IMR-90 (cell line): ENCODE results near the gene CAMTA1. TPM values are rescaled to one million over a fixed set of nuclear protein-coding genes. Genes with fewer than 3 reads are reported as not detected.

Source experiments
- ATAC-seq: fragments of 200-7000 bp; cut with Tn5 transposase; 2 replicates; pipeline ENCODE4 v1.9.1; 2020; ENCODE audit warnings: low read depth, mild to moderate bottlenecking, moderate library complexity
- BruUV-seq: library from RNA; stranded (reverse); fragments of 400-500 nt; replicated peaks from 2 replicates; lab custom pipeline; 2021; lab: Mats Ljungman, UMichigan
- CTCF ChIA-PET: fragments of 300-600 bp; formaldehyde crosslinking; extraction: SDS; loops from one replicate; lab custom pipeline; 2021; ENCODE audit warnings: antibody characterized with exemption; lab: Yijun Ruan, JAX
- POLR2A ChIA-PET: fragments of 300-600 bp; sonication (Branson Sonifier 250); formaldehyde crosslinking; loops from one replicate; lab custom pipeline; 2022; ENCODE audit warnings: antibody characterized with exemption; ENCODE audit not compliant: unreplicated experiment; lab: Charles Lee
- DNase-seq: peaks from one replicate; pipeline ENCODE4 v3.0.0; 2013
- H2AFZ ChIP-seq: replicated peaks from 2 replicates; pipeline ENCODE3; 2013; ENCODE audit warnings: low read length, mild to moderate bottlenecking; ENCODE audit not compliant: poor library complexity
- H2AK5ac ChIP-seq: 2 replicates; pipeline ENCODE4 v1.6.1; 2013; ENCODE audit warnings: low read depth, low read length, inconsistent platforms
- H2AK9ac ChIP-seq: replicated peaks from 2 replicates; pipeline ENCODE3; 2013; ENCODE audit warnings: mild to moderate bottlenecking, low read depth, low read length, moderate library complexity; ENCODE audit not compliant: poor library complexity
- H2BK120ac ChIP-seq: 2 replicates; pipeline ENCODE4 v1.6.1; 2013; ENCODE audit warnings: low read depth, low read length, inconsistent platforms
- H2BK15ac ChIP-seq: 3 replicates; pipeline ENCODE4 v1.6.1; 2013; ENCODE audit warnings: low read depth, low read length, inconsistent platforms
- H2BK20ac ChIP-seq: 2 replicates; pipeline ENCODE4 v1.6.1; 2013; ENCODE audit warnings: low read depth, mild to moderate bottlenecking, inconsistent platforms, low read length, moderate library complexity
- H2BK5ac ChIP-seq: 2 replicates; pipeline ENCODE4 v1.6.1; 2013; ENCODE audit warnings: mild to moderate bottlenecking, low read depth, low read length, inconsistent platforms; ENCODE audit not compliant: poor library complexity, severe bottlenecking
- H3K14ac ChIP-seq: replicated peaks from 2 replicates; pipeline ENCODE4 v1.6.1; 2013; ENCODE audit warnings: low read depth, low read length, inconsistent platforms
- H3K18ac ChIP-seq: 2 replicates; pipeline ENCODE4 v1.6.1; 2013; ENCODE audit warnings: low read depth, low read length, control low read depth
- H3K23ac ChIP-seq: 2 replicates; pipeline ENCODE4 v1.6.1; 2013; ENCODE audit warnings: low read depth, low read length, inconsistent platforms
- H3K27ac ChIP-seq: 2 replicates; pipeline ENCODE4 v1.5.1; 2013; ENCODE audit warnings: mild to moderate bottlenecking, control low read depth, low read length; ENCODE audit not compliant: insufficient read depth
- H3K27me3 ChIP-seq: 2 replicates; pipeline ENCODE4 v1.6.1; 2013; ENCODE audit warnings: low read length; ENCODE audit not compliant: control insufficient read depth, insufficient read depth
- H3K36me3 ChIP-seq: 2 replicates; pipeline ENCODE4 v1.6.1; 2013; ENCODE audit warnings: low read length, mixed read lengths; ENCODE audit not compliant: control insufficient read depth, insufficient read depth
- H3K4ac ChIP-seq: 2 replicates; pipeline ENCODE4 v1.6.1; 2013; ENCODE audit warnings: low read depth, low read length, inconsistent platforms
- H3K4me1 ChIP-seq: 2 replicates; pipeline ENCODE4 v1.6.1; 2013; ENCODE audit warnings: low read length, mixed read lengths; ENCODE audit not compliant: control insufficient read depth, insufficient read depth
- H3K4me2 ChIP-seq: 2 replicates; pipeline ENCODE4 v1.6.1; 2013; ENCODE audit warnings: low read depth, mild to moderate bottlenecking, control low read depth, low read length, moderate library complexity
- H3K4me3 ChIP-seq: 2 replicates; pipeline ENCODE4 v1.5.1; 2013; ENCODE audit warnings: low read depth, mild to moderate bottlenecking, control low read depth, low read length, moderate library complexity; ENCODE audit not compliant: insufficient read depth
- H3K56ac ChIP-seq: 2 replicates; pipeline ENCODE4 v1.6.1; 2013; ENCODE audit warnings: low read length, inconsistent platforms; ENCODE audit not compliant: insufficient read depth; ENCODE audit errors: extremely low read depth
- H3K79me1 ChIP-seq, 2 experiments: 2 replicates each; pipeline ENCODE4 v1.6.1; 2013; ENCODE audit warnings: low read length in 2 of 2, inconsistent platforms in 1 of 2, low read depth in 1 of 2
- H3K9ac ChIP-seq: 2 replicates; pipeline ENCODE4 v1.6.1; 2013; ENCODE audit warnings: low read depth, low read length, control low read depth
- H3K9me1 ChIP-seq: 2 replicates; pipeline ENCODE4 v1.6.1; 2013; ENCODE audit warnings: low read length, inconsistent platforms; ENCODE audit not compliant: insufficient read depth
- H3K9me3 ChIP-seq: 2 replicates; pipeline ENCODE4 v1.6.1; 2013; ENCODE audit warnings: low read length; ENCODE audit not compliant: control insufficient read depth, insufficient read depth
- H4K20me1 ChIP-seq: 2 replicates; pipeline ENCODE4 v1.6.1; 2013; ENCODE audit warnings: low read length, inconsistent platforms; ENCODE audit not compliant: insufficient read depth
- H4K5ac ChIP-seq: 2 replicates; pipeline ENCODE4 v1.6.1; 2013; ENCODE audit warnings: mild to moderate bottlenecking, low read depth, low read length, control low read depth
- H4K8ac ChIP-seq, 2 experiments: 2 replicates each; pipeline ENCODE4 v1.6.1; 2013; ENCODE audit warnings: low read depth in 2 of 2, low read length in 2 of 2, control low read depth in 1 of 2, inconsistent platforms in 1 of 2
- H4K91ac ChIP-seq: 2 replicates; pipeline ENCODE4 v1.6.1; 2013; ENCODE audit warnings: low read depth, low read length, inconsistent platforms; ENCODE audit not compliant: insufficient read depth
- BHLHE40 ChIP-seq: fragments of 150-350 bp; IDR thresholded peaks from 2 replicates; pipeline ENCODE4 v1.6.1; 2016; ENCODE audit warnings: mild to moderate bottlenecking, low read depth, low read length
- CEBPB ChIP-seq: IDR thresholded peaks from 2 replicates; pipeline ENCODE4 v1.6.1; 2012; ENCODE audit warnings: low read depth, low read length, improper control_type of control experiment
- CHD1 ChIP-seq: IDR thresholded peaks from 2 replicates; pipeline ENCODE4 v1.6.1; 2012; ENCODE audit warnings: low read depth, low read length, improper control_type of control experiment
- CTCF ChIP-seq: conservative IDR thresholded peaks from 2 replicates; pipeline ENCODE4 v1.5.1; 2012; ENCODE audit warnings: mild to moderate bottlenecking, low read depth, low read length, improper control_type of control experiment
- ELK1 ChIP-seq: fragments of 150-350 bp; IDR thresholded peaks from 2 replicates; pipeline ENCODE4 v1.6.1; 2016; ENCODE audit warnings: low read depth, mild to moderate bottlenecking, low read length, moderate library complexity, borderline replicate concordance
- FOS ChIP-seq: fragments of 150-350 bp; IDR thresholded peaks from 2 replicates; pipeline ENCODE4 v1.6.1; 2016; ENCODE audit warnings: low read depth, low read length
- MAFK ChIP-seq: IDR thresholded peaks from 2 replicates; pipeline ENCODE4 v1.6.1; 2012; ENCODE audit warnings: low read depth, low read length, improper control_type of control experiment
- MAZ ChIP-seq: IDR thresholded peaks from 2 replicates; pipeline ENCODE4 v1.6.1; 2012; ENCODE audit warnings: low read depth, mild to moderate bottlenecking, low read length, improper control_type of control experiment, moderate library complexity, borderline replicate concordance
- MXI1 ChIP-seq: IDR thresholded peaks from 2 replicates; pipeline ENCODE4 v1.6.1; 2012; ENCODE audit warnings: low read depth, mild to moderate bottlenecking, low read length, moderate library complexity, borderline replicate concordance
- NFE2L2 ChIP-seq: fragments of 150-350 bp; IDR thresholded peaks from 2 replicates; pipeline ENCODE4 v1.6.1; 2016; ENCODE audit warnings: low read depth, mild to moderate bottlenecking, low read length
- POLR2A ChIP-seq: IDR thresholded peaks from 2 replicates; pipeline ENCODE4 v1.6.1; 2012; ENCODE audit warnings: mild to moderate bottlenecking, low read depth, low read length
- RAD21 ChIP-seq: IDR thresholded peaks from 2 replicates; pipeline ENCODE4 v1.6.1; 2012; ENCODE audit warnings: low read length, improper control_type of control experiment
- RFX5 ChIP-seq: IDR thresholded peaks from 2 replicates; pipeline ENCODE4 v1.8.0; 2012; ENCODE audit warnings: low read depth, mild to moderate bottlenecking, low read length, moderate library complexity
- SMC3 ChIP-seq: fragments of 150-350 bp; IDR thresholded peaks from 2 replicates; pipeline ENCODE4 v1.6.1; 2016; ENCODE audit warnings: low read depth, mild to moderate bottlenecking, antibody characterized with exemption, low read length, moderate library complexity
- USF2 ChIP-seq: fragments of 150-350 bp; IDR thresholded peaks from 2 replicates; pipeline ENCODE4 v1.6.1; 2017; ENCODE audit warnings: mild to moderate bottlenecking, antibody characterized with exemption, low read length, low read depth
- WGBS, 2 experiments: methylation state at CpG; one replicate each; pipeline versions ENCODE4 v1.1.5 to v1.1.7; 2013; ENCODE audit warnings: missing lambda C conversion rate in 2 of 2; ENCODE audit not compliant: insufficient read length in 1 of 2; ENCODE audit errors: extremely low coverage in 2 of 2; 5-methylcytosine and 5-hydroxymethylcytosine counted together
- dilution Hi-C: fragments of 300-500 bp; cut with HindIII; formaldehyde crosslinking; loops from one replicate; pipeline ENCODE4 v1.14.3; 2018; ENCODE audit warnings: low sequenced_read_pairs; ENCODE audit not compliant: unreplicated experiment
- in situ Hi-C: fragments of 300-500 bp; cut with MboI; formaldehyde crosslinking; loops from 3 replicates; pipeline ENCODE4 v1.14.3; 2019; ENCODE audit warnings: low sequenced_read_pairs, inconsistent platforms, mixed read lengths
- intact Hi-C: fragments of 100-400 bp; cut with micrococcal nuclease; formaldehyde crosslinking; loops from 2 replicates; pipeline ENCODE4 v1.10.0; 2022
- polyA plus RNA-seq, 3 experiments: library from polyadenylated mRNA; depleted of rRNA; stranded (reverse); fragments of >200 nt; gene quantifications; 2 replicates each; pipeline ENCODE4 v1.2.3, GENCODE V29; 2012; ENCODE audit warnings: low replicate concordance in 1 of 3
- total RNA-seq: library from RNA; depleted of rRNA; stranded (reverse); fragments of >200 nt; gene quantifications from 2 replicates; pipeline ENCODE4 v1.2.3, GENCODE V29; 2012

Gene CAMTA1
- total and polyA plus RNA-seq, 2 of the 4 experiments (the other 2 are of a cell fraction): 35.5 to 74.3 TPM

GRCh38 chr1:7151978-7152377 is 366.7 kb downstream of the CAMTA1 start:
- Histone ChIP-seq H3K36me3 (no peaks in the 10 kb centered on the region), H3K9me1 (peaks cover 4% of the 10 kb centered on the region; the same call in 1 of the 2 replicates), H4K8ac (no peak overlapping the region), H2BK15ac (no peak overlapping the region), H3K4me1 (no peaks in the 10 kb centered on the region), H3K4me2 (no peak overlapping the region), H4K20me1 (no peaks in the 10 kb centered on the region), H3K9me3 (no peaks in the 10 kb centered on the region), H4K5ac (no peak overlapping the region), H3K4ac (no peak overlapping the region), H2BK20ac (no peak overlapping the region), H4K91ac (no peak overlapping the region), H3K4me3 (no peak overlapping the region), H3K27ac (no peak overlapping the region), H2AFZ (no peak overlapping the region), H3K27me3 (peaks cover 20% of the 10 kb centered on the region), H2BK120ac (no peak overlapping the region), H3K23ac (no peak overlapping the region), H3K56ac (no peak overlapping the region), H3K9ac (no peak overlapping the region), H3K14ac (no peak overlapping the region), H2BK5ac (no peak overlapping the region), H3K18ac (no peak overlapping the region), H2AK9ac (no peak overlapping the region), H3K79me1 (no peaks in the 10 kb centered on the region), H2AK5ac (no peak overlapping the region)
- dilution Hi-C loops: no loop called here
- intact Hi-C loops: no loop called here
- ATAC-seq (no peak), DNase-seq (no peak)
- no peak for TF ChIP-seq SMC3
- no peak for TF ChIP-seq MAZ
- no peak for TF ChIP-seq BHLHE40
- TF ChIP-seq CHD1: no peak
- TF ChIP-seq MXI1: no peak
- no peak for TF ChIP-seq MAFK
- TF ChIP-seq FOS: no peak
- TF ChIP-seq CEBPB: no peak
- no peak for TF ChIP-seq NFE2L2
- TF ChIP-seq ELK1: no peak
- TF ChIP-seq RFX5: no peak
- no peak for TF ChIP-seq POLR2A
- no peak for TF ChIP-seq USF2
- TF ChIP-seq CTCF: no peak
- no peak for TF ChIP-seq RAD21
- no TSS peak for BruUV-seq
- in situ Hi-C loops: no loop called here
- 100% methylated on average over 1 of the region's 7 CpGs; no CpG with 5 or more reads in 1 of the 2 experiments for WGBS, 2 experiments
- ChIA-PET POLR2A (no interaction called here), CTCF (interaction anchor here (0.7 kb wide), 1 partner anchor 22 kb away, joined by 3 read pairs; no protein-coding TSS in a partner anchor)
